HG03571 (cell line): ENCODE results near the gene CDR2.
"Not testable (repeated sequence)": the region's sequence is repeated elsewhere in the genome, so short reads cannot be mapped to it uniquely, and the experiment has no call there.

Experiments
- ATAC-seq: cut with Tn5 transposase; IDR thresholded peaks from one replicate; pipeline ENCODE4 v1.9.1; 2021; ENCODE audit not compliant: unreplicated experiment

Gene CDR2

GRCh38 chr16:22379656-22380055 is 5.2 kb upstream of the CDR2 start:
- no peak for ATAC-seq

DNA sequence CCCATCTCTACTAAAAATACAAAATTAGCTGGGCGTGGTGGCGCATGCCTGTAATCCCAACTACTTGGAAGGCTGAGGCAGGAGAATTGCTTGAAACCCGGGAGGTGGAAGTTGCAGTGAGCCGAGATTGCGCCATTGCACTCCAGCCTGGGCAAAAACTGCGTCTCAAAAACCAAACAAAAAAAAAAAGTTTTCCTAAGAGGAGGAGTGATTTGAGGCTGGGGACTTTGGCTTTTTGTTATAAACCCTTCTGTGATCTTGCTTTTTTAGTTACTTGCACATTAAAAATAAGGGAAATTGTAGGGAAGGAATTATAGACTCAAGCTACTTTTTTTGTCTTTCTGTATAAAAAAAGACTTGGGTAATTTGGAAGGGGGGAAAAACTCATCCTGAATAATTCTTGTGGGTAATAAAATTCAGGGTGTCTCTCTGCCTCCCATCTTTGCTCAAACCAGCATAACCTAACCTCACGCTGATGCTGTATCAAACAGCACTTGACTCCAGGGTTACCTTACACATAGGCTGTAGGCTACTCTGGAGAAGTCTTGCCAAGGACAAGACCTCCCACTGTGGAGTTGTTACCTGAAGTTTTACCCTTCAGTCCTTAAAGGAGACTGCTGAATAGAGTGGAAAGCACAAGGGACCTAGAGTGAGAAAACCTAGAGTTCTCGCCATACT is 1.7 kb upstream of the CDR2 start:
- ATAC-seq: no peak

- ATAC-seq: no peak
These were observed 921 bp upstream of the CDR2 start for GRCh38 chr16:22375117-22375962.

DNA sequence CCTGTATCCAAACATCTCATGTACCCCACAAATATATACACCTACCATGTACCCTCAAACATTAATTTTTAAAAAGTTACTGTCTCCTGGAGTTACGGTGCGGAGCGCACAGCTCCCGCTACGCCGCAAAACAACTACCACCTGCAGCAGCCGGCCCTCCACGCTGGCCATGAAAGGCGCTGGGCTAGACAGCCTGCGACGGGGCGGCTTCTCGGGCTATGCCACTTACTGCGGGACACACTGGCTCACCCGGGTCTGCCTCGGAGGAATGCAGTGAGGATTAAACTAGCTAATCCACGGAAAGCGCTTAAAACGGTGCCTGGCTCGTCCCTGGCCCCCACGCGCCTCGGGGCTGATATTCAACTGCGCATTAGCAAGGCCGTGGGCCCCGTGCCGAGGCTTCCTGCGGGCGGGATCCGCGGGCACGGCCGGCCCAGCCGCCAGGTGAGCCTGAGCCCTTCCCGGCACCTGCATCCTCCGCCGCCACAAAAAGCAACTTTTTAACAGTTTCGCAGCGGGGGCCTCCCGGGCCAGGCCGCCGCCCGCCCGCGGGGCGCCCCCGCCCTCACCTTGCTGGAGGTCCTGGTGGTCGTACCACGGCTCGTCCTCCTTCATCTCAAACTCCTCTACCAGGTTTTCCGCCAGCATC is 633 bp downstream of the CDR2 start:
- peak; percentile 15 for ATAC-seq

DNA sequence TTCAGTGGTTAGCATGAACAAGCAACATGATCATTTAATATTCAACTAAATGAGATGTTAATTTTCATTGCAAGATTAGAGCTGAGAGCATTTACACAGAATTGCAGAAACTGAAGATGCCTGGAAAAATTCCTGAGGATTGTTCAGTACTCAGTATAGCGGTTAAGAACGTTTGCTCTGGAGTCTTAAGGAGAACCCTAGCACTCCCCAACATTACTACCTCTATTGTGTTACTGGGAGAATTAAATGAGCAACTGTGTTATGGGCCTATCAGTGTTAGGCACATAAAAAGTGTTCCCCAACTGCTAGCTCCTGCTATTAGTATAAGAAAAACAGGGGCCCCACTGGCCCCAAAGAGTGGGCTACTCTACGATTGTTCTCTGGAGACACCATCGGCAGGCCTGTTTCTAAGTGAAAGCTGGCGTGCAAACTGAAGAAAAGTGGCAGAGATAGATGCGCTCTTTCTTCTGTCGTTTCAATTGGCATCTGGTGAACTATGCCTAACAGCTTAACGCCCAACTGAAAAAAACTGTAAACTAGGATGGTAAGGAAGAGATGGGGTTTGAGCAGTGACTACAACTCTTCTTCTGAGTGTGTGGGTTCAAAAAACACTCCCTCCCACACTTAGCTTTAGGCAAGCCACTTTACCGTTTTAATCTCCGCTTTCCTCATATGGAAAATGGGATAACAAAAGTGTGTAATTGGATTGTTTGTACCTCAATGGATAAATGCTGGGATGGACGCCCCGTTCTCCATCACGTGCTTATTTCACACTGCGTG is 1.3 kb downstream of the CDR2 start:
- no peak for ATAC-seq

GRCh38 chr16:22370038-22370820 is 4.2 kb downstream of the CDR2 start:
- no peak for ATAC-seq

DNA sequence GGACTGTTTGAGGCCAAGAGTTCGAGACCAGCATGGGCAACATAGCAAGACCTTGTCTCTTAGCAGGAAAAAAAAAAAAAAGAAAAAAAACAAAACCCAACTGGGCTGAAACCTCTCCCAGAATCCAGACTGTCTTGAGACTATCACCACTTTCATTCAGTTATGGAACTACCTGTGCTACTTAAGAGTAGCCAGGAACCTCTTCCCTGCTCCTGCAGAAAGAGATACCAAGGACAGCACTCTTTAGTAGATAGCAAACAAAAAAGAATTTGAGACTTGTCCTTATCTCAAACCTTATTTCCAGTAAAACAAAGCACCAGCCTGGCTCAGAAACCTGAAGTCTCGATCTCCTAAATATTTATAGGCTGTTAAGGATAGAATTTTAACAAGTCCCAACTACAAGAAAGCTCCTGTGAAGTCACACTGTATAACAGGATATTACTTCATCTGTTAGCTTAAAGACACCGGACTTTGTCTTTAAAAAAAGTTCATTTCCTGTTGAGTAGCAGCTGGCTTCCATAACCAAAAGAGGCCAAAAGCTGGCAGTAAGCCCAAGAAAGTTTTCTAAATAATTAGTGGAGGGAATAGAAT is 5.1 kb downstream of the CDR2 start:
- no peak for ATAC-seq

GRCh38 chr16:22368200-22368826 is 6.1 kb downstream of the CDR2 start:
- not testable (repeated sequence) for ATAC-seq

DNA sequence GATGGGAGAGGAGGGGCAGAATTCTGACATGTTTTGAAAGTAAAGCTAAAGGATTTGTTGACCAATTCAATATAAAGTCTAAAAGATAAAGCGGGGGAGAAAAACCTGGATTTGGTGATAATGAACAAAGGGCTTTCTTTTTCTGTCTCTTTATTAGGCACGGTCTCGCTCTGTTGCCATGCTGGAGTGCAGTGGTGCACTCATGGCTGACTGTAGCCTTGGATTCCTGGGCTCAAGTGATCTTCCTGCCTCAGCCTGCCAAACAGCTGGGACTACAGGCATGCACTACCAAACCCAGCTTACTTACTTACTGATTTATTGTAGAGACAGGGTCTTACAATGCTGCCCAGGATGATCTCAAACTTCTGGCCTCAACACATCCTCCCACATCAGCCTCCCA is 7.5 kb downstream of the CDR2 start:
- no peak for ATAC-seq

- ATAC-seq: no peak
These were observed 8.0 kb downstream of the CDR2 start for GRCh38 chr16:22366371-22366770.

DNA sequence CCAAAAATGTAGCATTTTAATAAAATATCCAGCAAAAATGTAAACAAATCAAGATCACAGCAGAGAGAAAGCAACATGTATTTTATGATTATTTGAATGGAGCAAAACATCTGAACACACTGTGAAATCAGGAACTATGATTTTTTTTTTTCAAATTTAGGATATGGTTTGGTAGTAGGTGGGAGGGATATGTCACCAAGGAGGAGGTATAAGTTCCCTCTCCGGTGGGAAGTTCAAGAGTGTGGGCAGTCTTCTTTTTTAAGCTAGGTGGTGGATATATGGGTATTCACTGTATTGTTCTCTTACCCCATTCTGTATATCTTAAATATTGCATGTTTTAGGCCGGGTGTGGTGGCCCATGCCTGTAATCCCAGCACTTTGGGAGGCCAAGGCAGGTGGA is 10.2 kb downstream of the CDR2 start:
- no peak for ATAC-seq

- ATAC-seq: no peak
These were observed 13.3 kb downstream of the CDR2 start for GRCh38 chr16:22360963-22361659.

GRCh38 chr16:22359679-22360078 is 14.7 kb downstream of the CDR2 start:
- ATAC-seq: no peak

DNA sequence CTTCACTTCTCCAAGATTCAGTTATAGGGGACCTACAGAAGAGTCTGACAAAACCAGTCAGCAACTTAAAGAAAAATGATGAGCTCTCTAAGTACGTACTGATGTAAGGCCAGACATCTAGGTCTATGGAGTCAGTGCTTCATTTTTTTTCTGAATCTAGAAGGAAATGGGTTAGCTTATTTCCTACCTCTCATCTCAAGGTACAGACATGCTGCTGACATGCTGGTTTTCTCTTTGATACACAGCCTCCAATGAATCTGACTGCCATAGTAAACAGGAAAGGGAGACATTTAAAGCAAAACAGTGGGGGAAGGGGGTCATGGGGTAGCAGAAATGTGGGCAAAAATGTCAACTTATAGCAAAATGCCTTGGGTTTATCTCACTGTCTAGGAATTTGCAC is 16.4 kb downstream of the CDR2 start:
- ATAC-seq: no peak

- ATAC-seq: peak; percentile 68
These were observed 16.8 kb downstream of the CDR2 start for GRCh38 chr16:22357635-22357971.

DNA sequence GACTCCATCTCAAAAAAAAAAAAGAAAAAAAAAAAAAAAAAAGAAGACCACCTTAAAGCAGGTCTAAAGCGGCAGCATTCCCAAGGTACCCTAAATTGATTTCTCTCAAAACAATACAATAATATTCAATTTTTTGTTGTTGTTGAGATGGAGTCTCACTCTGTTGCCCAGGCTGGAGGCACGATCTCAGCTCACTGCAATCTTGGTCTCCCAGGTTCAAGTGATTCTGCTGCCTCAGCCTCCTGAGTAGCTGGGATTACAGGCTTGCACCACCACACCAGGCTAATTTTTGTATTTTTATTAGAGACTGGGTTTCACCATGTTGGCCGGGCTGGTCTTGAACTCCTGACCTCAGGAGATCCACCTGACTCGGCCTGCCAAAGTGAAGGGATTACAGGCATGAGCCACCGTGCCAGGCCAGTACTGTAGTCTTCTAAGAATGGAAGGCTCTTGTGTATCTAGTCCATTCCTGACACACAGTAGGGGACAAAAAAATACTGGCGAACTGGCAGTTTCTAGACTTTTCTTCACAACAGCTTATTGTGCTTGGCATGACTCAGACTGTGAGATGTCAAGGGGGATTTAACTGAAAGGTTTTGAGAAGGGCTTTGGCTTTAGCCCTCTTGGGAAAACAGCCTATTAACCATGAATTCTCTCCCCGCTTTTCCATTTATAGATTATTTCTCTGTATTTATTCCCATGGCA is 17.3 kb downstream of the CDR2 start:
- ATAC-seq: peak; percentile 11

DNA sequence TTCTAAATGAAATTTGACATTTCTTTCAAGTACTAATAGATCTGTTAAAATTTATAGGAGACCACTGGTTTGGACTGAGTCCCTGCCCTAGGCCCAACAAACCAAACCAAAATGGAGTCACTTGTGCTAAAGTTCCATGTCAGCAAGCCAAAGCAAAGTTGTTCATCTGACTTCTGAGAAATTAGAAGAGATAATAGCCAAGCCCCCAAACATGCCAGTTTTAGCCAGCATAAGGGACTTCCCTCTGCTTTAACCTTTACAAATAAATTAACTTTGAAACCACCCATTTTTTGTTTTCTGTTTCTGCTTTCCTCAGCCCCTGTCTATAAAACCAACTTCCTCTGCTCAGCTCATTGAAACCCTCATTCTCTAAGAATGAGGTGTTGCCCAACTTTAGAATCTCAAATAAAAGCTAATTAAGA is 18.9 kb downstream of the CDR2 start:
- ATAC-seq: no peak

- ATAC-seq: no peak
These were observed 20.4 kb downstream of the CDR2 start for GRCh38 chr16:22353933-22354541.
